GM23338 (cell line): ENCODE results near the gene IL22RA1. TPM values are rescaled to one million over a fixed set of nuclear protein-coding genes. Genes with fewer than 3 reads are reported as not detected.

Experiments
- ATAC-seq: fragments of 200-7000 bp; cut with Tn5 transposase; 3 replicates; pipeline ENCODE4 v1.9.1; 2020
- DNase-seq: peaks from one replicate; pipeline ENCODE4 v3.0.0-alpha.2; 2015; ENCODE audit warnings: low spot score
- H2AFZ ChIP-seq: fragments of 200-600 bp; sonication (generic); 2 replicates; pipeline ENCODE4 v1.8.0; 2016; ENCODE audit warnings: antibody characterized with exemption, mild to moderate bottlenecking, moderate library complexity
- H3F3A ChIP-seq: fragments of 200-600 bp; sonication (generic); replicated peaks from 2 replicates; pipeline ENCODE4 v1.8.0; 2017; ENCODE audit warnings: antibody characterized with exemption, mixed run types, low read depth
- H3K27ac ChIP-seq: fragments of 200-600 bp; sonication (generic); 2 replicates; pipeline ENCODE4 v1.6.1; 2016; ENCODE audit warnings: low read depth
- H3K27me3 ChIP-seq: fragments of 200-600 bp; sonication (generic); 2 replicates; pipeline ENCODE4 v1.8.0; 2016; ENCODE audit warnings: mild to moderate bottlenecking, mixed run types, moderate library complexity; ENCODE audit not compliant: insufficient read depth
- H3K36me3 ChIP-seq: fragments of 200-600 bp; sonication (generic); 2 replicates; pipeline ENCODE4 v1.8.0; 2016; ENCODE audit warnings: mild to moderate bottlenecking; ENCODE audit not compliant: insufficient read depth
- H3K4me1 ChIP-seq: fragments of 200-600 bp; sonication (generic); 2 replicates; pipeline ENCODE4 v1.8.0; 2016; ENCODE audit warnings: mild to moderate bottlenecking, moderate library complexity; ENCODE audit not compliant: insufficient read depth
- H3K4me2 ChIP-seq: fragments of 200-600 bp; sonication (generic); 2 replicates; pipeline ENCODE4 v1.7.1; 2017; ENCODE audit warnings: mixed run types
- H3K4me3 ChIP-seq: fragments of 200-600 bp; sonication (generic); 2 replicates; pipeline ENCODE4 v1.6.1; 2016; ENCODE audit warnings: mixed run types
- H3K79me2 ChIP-seq: fragments of 200-600 bp; sonication (generic); replicated peaks from 2 replicates; pipeline ENCODE4 v1.8.0; 2017; ENCODE audit warnings: mild to moderate bottlenecking; ENCODE audit not compliant: insufficient read depth
- H3K9me2 ChIP-seq: fragments of 200-600 bp; sonication (generic); 2 replicates; pipeline ENCODE4 v1.8.0; 2017; ENCODE audit not compliant: insufficient read depth
- H4K20me1 ChIP-seq: fragments of 200-600 bp; sonication (generic); replicated peaks from 2 replicates; pipeline ENCODE4 v1.8.0; 2017; ENCODE audit warnings: mild to moderate bottlenecking; ENCODE audit not compliant: insufficient read depth
- H3K27ac Mint-ChIP-seq: 2 replicates; pipeline ENCODE4 v1.8.0; 2020; ENCODE audit warnings: inconsistent platforms, mild to moderate bottlenecking, moderate library complexity, mixed read lengths
- H3K27me3 Mint-ChIP-seq: 3 replicates; pipeline ENCODE4 v1.8.0; 2022; ENCODE audit warnings: low read depth, mild to moderate bottlenecking, moderate library complexity, mixed read lengths, inconsistent platforms; ENCODE audit not compliant: insufficient read depth, poor library complexity
- H3K36me3 Mint-ChIP-seq: 3 replicates; pipeline ENCODE4 v1.8.0; 2021; ENCODE audit warnings: low read depth, mild to moderate bottlenecking, inconsistent platforms, moderate library complexity, mixed read lengths
- H3K4me1 Mint-ChIP-seq: 3 replicates; pipeline ENCODE4 v1.8.0; 2020; ENCODE audit warnings: mild to moderate bottlenecking, inconsistent platforms, mixed read lengths
- H3K4me3 Mint-ChIP-seq: 3 replicates; pipeline ENCODE4 v1.8.0; 2021; ENCODE audit warnings: moderate library complexity, mild to moderate bottlenecking, inconsistent platforms, mixed read lengths
- H3K9me3 Mint-ChIP-seq: 3 replicates; pipeline ENCODE4 v1.8.0; 2020; ENCODE audit warnings: moderate library complexity, mild to moderate bottlenecking, inconsistent platforms, mixed read lengths
- CREB1 ChIP-seq: fragments of 250-450 bp; sonication (Bioruptor Pico); IDR thresholded peaks from 2 replicates; pipeline ENCODE4 v1.5.0; 2020; ENCODE audit warnings: low read depth, mild to moderate bottlenecking, moderate library complexity
- CTCF ChIP-seq, 2 experiments: fragments of 200-600 bp in 1 of 2; sonication (generic) in 1 of 2; conservative IDR thresholded peaks; 2 replicates each; pipeline versions ENCODE4 v1.5.1 to v1.6.1; 2016 to 2017; ENCODE audit warnings: antibody characterized with exemption in 2 of 2, low read depth in 2 of 2, mild to moderate bottlenecking in 2 of 2, moderate library complexity in 1 of 2
- ETS1 ChIP-seq: IDR thresholded peaks from 2 replicates; pipeline ENCODE4 v1.6.1; 2016; ENCODE audit warnings: antibody characterized with exemption
- EZH2 ChIP-seq: fragments of 200-600 bp; sonication (generic); IDR thresholded peaks from one replicate; pipeline ENCODE4 v1.8.0; 2017; ENCODE audit warnings: antibody characterized with exemption, mild to moderate bottlenecking, low read depth; ENCODE audit not compliant: unreplicated experiment
- EZH2phosphoT487 ChIP-seq: fragments of 200-600 bp; sonication (generic); IDR thresholded peaks from one replicate; pipeline ENCODE4 v1.8.1; 2018; ENCODE audit warnings: antibody characterized with exemption; ENCODE audit not compliant: unreplicated experiment
- JUNB ChIP-seq: IDR thresholded peaks from one replicate; pipeline ENCODE4 v1.6.1; 2016; ENCODE audit warnings: antibody characterized with exemption; ENCODE audit not compliant: unreplicated experiment
- NANOG ChIP-seq: IDR thresholded peaks from 2 replicates; pipeline ENCODE4 v1.6.1; 2016; ENCODE audit warnings: antibody characterized with exemption, borderline replicate concordance
- POLR2AphosphoS5 ChIP-seq: IDR thresholded peaks from 2 replicates; pipeline ENCODE4 v1.6.1; 2016; ENCODE audit warnings: antibody characterized with exemption, low read depth
- STAT1 ChIP-seq: IDR thresholded peaks from one replicate; pipeline ENCODE4 v1.6.1; 2016; ENCODE audit warnings: antibody characterized with exemption; ENCODE audit not compliant: unreplicated experiment
- ZNF114 ChIP-seq: fragments of 250-450 bp; sonication (Bioruptor Pico); IDR thresholded peaks from 2 replicates; pipeline ENCODE4 v1.5.0; 2020; ENCODE audit warnings: mild to moderate bottlenecking, moderate library complexity
- ZNF331 ChIP-seq: fragments of 250-450 bp; sonication (Bioruptor Pico); IDR thresholded peaks from 2 replicates; pipeline ENCODE4 v1.5.0; 2020; ENCODE audit warnings: low read depth, mild to moderate bottlenecking, moderate library complexity
- ZNF462 ChIP-seq: fragments of 250-450 bp; sonication (Bioruptor Pico); IDR thresholded peaks from 2 replicates; pipeline ENCODE4 v1.5.0; 2020; ENCODE audit warnings: mild to moderate bottlenecking, moderate library complexity
- polyA plus RNA-seq: library from polyadenylated mRNA; unstranded; fragments of >200 nt; fragmentation: Nextera tagmentation; extraction: Ambion mirVana; gene quantifications from 2 replicates; pipeline ENCODE4 v1.2.1, GENCODE V29; 2016
- total RNA-seq: library from RNA; depleted of rRNA; stranded (reverse); fragments of >200 nt; shearing (Covaris generic); gene quantifications from 2 replicates; pipeline ENCODE4 v1.2.3, GENCODE V29; 2014
- TF ChIP-seq, protein P1 (sequence below): IDR thresholded peaks from one replicate; pipeline ENCODE4 v1.6.1; 2018; ENCODE audit warnings: antibody characterized with exemption; ENCODE audit not compliant: unreplicated experiment

Gene IL22RA1
- total and polyA plus RNA-seq, 2 experiments from 2014 or later = 0.11 to 0.28 TPM

- no peak for DNase-seq
- H3K27ac Mint-ChIP-seq = no peak overlapping the region
- no peaks in the 10 kb centered on the region for H3K9me3 Mint-ChIP-seq
- H3K27me3 Mint-ChIP-seq = peaks cover 9% of the 10 kb centered on the region
- no peak overlapping the region for H3K4me3 ChIP-seq
- H3K9me2 ChIP-seq = no peaks in the 10 kb centered on the region
- H3K36me3 Mint-ChIP-seq = no peaks in the 10 kb centered on the region
- no peaks in the 10 kb centered on the region for H4K20me1 ChIP-seq
- no peak overlapping the region for H3K4me2 ChIP-seq
- TF ChIP-seq JUNB = no peak
- no peak for TF ChIP-seq POLR2AphosphoS5
- TF ChIP-seq CREB1 (CRISPR knock-in tag) = no peak
- no peak for TF ChIP-seq EZH2phosphoT487
- TF ChIP-seq ZNF331 = no peak
- TF ChIP-seq ZNF114 (CRISPR knock-in tag) = no peak
- no peak for TF ChIP-seq EZH2
- no peak for TF ChIP-seq CTCF (conservative IDR thresholded peaks at IDR 0.05; ENCODE audit: low read depth in 2 of 2)
- TF ChIP-seq ZNF462 (CRISPR knock-in tag) = no peak
- TF ChIP-seq, protein P1, sequence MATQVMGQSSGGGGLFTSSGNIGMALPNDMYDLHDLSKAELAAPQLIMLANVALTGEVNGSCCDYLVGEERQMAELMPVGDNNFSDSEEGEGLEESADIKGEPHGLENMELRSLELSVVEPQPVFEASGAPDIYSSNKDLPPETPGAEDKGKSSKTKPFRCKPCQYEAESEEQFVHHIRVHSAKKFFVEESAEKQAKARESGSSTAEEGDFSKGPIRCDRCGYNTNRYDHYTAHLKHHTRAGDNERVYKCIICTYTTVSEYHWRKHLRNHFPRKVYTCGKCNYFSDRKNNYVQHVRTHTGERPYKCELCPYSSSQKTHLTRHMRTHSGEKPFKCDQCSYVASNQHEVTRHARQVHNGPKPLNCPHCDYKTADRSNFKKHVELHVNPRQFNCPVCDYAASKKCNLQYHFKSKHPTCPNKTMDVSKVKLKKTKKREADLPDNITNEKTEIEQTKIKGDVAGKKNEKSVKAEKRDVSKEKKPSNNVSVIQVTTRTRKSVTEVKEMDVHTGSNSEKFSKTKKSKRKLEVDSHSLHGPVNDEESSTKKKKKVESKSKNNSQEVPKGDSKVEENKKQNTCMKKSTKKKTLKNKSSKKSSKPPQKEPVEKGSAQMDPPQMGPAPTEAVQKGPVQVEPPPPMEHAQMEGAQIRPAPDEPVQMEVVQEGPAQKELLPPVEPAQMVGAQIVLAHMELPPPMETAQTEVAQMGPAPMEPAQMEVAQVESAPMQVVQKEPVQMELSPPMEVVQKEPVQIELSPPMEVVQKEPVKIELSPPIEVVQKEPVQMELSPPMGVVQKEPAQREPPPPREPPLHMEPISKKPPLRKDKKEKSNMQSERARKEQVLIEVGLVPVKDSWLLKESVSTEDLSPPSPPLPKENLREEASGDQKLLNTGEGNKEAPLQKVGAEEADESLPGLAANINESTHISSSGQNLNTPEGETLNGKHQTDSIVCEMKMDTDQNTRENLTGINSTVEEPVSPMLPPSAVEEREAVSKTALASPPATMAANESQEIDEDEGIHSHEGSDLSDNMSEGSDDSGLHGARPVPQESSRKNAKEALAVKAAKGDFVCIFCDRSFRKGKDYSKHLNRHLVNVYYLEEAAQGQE = no peak
- TF ChIP-seq ETS1 = no peak
- no peak for TF ChIP-seq STAT1
- TF ChIP-seq NANOG = no peak
- no peak overlapping the region for H3K27ac ChIP-seq
- H3K4me1 Mint-ChIP-seq = no peaks in the 10 kb centered on the region
- no peak overlapping the region for H2AFZ ChIP-seq
- H3K4me1 ChIP-seq = no peaks in the 10 kb centered on the region
- no peaks in the 10 kb centered on the region for H3F3A ChIP-seq
- no peak for ATAC-seq
- H3K36me3 ChIP-seq = no peaks in the 10 kb centered on the region
- H3K79me2 ChIP-seq = no peaks in the 10 kb centered on the region
- no peaks in the 10 kb centered on the region for H3K27me3 ChIP-seq
- no peak overlapping the region for H3K4me3 Mint-ChIP-seq
These were observed 5.9 kb downstream of the IL22RA1 start for GRCh38 chr1:24136956-24137539.
